Stimulated activated CD4-positive, alpha-beta T cell treated with anti-CD3 and anti-CD28 coated beads, Interleukin-1b, Interleukin-23, amount 100 ng/mL, for 1 hour (primary cell): ENCODE measurements around the gene UTP11.
"Not testable (repeated sequence)": the region's sequence is repeated elsewhere in the genome, so short reads cannot be mapped to it uniquely, and the experiment has no call there.

Experiments used
- DNase-seq, 2 donors: peaks; one replicate each; pipeline ENCODE4 v3.0.0-alpha.2; 2020; ENCODE audit warnings: low read depth in 2 of 2

The UTP11 gene

DNA sequence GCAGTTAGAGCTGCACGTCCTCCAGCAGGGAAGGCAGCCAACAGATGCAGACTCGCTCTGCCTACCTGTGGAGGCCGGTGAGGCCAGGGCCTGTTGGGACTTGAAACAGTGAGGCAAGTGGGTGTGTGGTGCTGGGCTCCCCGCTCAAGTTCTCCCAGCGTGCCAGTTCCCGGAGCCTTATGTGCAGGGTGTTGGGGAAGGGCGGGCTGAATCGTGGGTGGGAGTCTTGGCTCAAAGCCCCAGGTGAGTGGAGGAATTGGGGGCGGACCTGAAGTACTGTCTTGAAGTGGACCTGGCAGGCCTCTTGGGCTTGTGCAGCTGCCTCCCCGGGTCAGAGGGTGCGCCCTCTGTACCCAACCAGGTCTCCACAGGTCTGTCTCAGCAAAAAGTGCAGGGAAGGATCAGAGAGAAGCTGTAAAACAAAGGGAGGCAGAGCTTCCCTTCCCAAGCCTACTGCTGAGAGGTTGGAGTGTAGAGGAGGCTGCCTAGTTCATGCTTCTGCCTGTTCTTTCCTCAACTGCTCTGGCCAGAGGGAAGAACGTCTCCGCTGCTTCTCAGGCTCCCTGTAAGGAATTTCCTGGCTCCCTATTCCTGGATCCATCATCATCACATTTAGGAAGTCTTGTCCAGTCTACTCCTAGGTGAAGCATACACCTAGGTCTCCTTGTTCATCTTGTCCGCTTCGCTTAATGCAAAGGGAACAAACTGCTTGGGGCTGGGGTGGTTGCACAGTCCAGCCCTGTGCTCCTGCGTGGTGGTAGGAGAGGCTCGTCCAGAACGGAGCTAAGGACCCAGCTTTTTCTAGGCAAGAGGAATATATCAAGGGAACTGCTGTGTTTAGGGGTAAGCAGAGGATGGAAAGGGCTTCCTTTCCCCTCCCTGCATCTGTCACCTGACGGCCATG lies 14.9 kb downstream of the UTP11 start:
- no peak for DNase-seq

DNA sequence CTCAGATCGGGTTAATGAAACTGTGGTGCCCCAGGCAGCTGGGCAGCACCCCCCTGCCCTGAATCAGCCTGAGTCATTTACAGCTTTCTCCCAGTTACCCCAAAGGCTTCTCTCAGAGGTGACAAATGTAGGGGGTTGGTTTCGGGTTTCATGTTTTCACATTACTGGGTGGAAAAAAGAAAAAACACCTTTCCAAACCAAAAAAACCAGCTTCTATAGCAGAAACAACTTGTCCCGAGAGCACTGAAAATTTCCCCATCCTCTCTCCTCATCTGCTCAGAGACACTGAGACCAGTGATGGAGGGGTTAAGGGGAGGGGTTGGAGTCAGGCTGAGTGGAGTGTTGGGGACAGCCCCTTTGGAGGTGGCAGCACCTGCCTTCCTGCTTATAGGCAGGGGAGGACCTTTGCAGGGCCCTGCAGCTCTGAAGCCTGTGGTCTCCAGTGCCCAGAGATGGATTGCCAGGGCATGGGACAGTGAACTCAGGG lies 15.6 kb downstream of the UTP11 start:
- peak in 1 of 2 donors; percentile 51 for DNase-seq

- no peak for DNase-seq
Measured at GRCh38 chr1:38028671-38029070, 16.1 kb downstream of the UTP11 start.

GRCh38 chr1:38029081-38029681 lies 16.6 kb downstream of the UTP11 start:
- DNase-seq = no peak

DNA sequence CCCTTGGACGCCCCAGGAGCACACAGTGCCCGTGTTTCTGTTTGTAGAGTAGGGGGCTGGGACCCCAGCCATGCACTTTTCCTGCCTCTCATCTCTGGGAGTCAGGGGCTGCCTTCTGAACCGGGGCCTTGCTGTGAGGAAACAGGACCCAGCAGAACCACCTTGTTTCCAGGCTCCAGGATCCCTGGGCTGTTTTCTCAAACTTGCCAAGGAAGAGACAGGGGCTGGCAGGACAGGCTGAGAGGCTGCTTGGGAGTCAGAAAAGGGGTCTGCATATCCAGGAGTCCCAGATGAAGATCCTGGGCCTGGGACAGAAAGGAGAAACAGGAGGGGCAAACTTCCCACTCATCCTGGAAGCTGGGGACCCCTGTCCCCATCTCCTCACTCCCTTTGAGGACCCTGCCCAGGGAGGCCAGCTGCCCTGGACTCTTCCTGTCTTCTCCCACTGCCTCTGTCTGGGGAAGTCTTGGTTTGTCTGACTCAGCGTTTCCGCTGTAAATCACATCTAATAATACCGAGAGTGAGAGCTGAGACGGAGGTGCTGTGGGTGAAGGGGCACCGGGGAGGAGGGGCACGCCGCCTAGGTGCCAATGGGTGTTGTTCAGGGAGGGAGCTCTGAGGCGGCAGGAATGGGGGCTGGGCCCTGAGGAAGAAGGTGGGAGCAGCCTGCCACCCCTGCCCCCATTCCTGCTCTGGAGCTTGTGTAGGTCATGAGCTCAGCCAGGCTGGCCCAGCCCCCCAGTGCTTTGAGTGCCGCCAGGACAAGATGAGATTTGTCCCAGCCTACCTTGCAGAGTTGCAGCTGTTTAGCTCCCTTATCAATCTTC lies 17.4 kb downstream of the UTP11 start:
- peak in 1 of 2 donors; percentile 50 for DNase-seq

DNA sequence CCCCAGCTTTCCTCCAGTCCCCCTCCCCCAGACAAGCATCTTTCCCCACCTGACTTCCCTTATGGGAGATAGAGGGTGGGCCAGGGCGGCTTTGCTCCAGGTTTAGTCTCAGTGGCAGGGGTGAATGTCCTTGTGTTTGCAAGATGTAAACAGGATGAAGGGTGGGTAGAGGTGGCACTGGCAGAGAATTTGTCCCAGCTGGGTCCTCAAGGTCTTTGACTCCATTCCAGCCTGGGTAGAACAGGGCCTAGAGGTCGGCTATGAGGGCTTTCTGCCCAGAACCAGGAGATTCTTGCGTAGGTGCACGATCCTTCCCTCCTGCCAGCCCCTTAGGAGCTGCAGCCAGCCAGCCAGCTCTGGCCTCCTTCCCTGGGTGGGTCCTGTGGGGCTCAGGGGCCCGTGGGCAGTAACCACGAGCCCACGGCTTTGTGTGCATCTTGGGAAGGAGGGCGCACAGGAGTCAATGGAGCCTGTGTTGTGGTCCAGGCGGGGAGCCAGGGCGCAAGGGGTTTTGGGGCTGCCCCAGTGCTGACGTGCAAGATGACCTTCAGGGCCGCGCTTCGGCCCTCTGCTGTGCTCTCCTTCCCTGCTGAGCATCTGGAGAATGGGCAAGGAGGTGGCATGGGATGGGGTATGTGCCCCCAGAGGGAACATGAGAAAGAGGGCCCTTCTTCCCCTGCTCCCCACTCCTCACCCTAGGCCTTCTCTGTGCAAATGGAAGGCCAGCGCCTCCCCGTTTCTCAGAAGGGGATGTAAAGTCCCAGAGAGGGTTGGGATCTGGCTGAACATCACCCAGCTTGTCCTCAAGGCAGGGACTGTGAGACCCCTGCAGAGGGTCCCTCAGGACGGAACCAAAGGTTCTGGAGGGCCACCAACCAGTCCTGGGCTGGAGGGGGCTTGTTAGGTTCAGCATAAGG lies 18.3 kb downstream of the UTP11 start:
- no peak for DNase-seq

GRCh38 chr1:38031513-38031866 lies 19.0 kb downstream of the UTP11 start:
- DNase-seq = no peak

DNA sequence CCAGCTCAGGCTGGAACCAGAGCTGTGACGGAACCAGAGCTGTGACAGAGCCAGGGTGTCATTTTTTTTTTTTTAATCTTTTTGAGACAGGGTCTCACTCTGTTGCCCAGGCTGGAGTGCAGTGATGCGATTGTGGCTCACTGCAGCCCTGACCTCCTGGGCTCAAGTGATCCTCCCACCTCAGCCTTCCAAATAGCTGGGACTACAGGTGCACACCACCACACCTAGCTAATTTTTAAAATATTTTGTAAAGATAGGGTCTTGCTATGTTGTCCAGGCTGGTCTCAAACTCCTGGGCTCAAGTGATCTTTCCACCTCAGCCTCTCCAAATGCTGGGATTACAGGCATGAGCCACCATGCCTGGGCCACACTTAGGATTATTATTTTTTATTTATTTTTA lies 20.5 kb downstream of the UTP11 start:
- DNase-seq = not testable (repeated sequence)

DNA sequence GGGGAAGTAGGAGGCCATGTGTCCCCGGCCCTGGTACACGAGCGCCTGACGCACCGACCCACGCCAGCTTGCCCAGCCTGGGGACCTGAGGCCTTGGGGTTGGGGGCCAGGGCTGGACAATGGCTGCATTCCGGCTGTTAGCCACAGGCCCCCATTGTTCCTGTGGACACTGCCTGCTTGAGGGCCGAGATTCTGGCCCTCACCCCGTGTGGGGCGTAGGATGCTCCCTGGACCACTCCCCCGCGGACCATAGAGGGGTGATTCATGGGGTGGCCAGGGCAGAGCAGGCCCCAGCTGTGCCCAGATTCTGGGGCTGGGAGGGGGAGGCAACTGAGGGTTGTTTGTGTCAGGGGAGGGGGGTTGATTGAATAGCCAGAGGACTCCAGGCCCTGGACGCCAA lies 22.3 kb downstream of the UTP11 start:
- DNase-seq = no peak

GRCh38 chr1:38037221-38037939 lies 24.8 kb downstream of the UTP11 start:
- no peak for DNase-seq

- DNase-seq = no peak
Measured at GRCh38 chr1:38038861-38039260, 26.3 kb downstream of the UTP11 start.

DNA sequence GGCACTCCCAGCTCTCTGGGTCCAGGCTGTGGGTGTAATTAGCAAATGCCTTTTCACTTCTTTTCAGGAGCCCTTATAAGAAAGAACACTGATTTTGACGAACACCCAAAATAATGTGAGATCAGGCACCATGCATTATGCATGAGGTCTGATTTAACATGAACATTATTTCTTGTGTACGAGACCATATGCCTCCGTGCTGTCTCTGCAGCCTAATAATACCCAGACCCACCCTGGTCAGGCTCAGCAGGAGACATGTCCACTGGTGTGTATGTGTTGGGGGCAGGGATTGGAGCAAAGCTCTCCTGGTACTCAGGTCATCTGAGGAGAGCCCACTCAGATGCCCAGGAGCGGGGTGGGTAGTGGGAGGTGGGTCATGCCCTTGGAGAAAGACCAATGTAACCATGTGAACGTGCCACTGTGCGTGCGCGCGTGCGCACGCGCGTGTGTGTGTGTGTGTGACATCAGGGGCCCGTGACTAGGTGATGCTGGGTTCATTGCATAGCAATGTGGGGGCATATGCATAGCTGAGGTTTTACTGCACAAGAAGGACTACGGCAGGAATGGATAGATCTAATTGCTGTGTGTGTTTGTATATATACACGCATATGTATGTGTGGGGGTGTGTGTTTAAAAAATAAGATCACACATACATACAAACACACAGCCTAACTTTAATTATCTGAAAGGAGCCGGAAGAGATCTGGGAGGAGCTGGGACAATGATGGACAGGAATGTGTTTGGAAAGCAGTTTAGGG lies 27.0 kb downstream of the UTP11 start:
- DNase-seq = no peak

GRCh38 chr1:38041936-38042834 lies 29.7 kb downstream of the UTP11 start:
- no peak for DNase-seq

DNA sequence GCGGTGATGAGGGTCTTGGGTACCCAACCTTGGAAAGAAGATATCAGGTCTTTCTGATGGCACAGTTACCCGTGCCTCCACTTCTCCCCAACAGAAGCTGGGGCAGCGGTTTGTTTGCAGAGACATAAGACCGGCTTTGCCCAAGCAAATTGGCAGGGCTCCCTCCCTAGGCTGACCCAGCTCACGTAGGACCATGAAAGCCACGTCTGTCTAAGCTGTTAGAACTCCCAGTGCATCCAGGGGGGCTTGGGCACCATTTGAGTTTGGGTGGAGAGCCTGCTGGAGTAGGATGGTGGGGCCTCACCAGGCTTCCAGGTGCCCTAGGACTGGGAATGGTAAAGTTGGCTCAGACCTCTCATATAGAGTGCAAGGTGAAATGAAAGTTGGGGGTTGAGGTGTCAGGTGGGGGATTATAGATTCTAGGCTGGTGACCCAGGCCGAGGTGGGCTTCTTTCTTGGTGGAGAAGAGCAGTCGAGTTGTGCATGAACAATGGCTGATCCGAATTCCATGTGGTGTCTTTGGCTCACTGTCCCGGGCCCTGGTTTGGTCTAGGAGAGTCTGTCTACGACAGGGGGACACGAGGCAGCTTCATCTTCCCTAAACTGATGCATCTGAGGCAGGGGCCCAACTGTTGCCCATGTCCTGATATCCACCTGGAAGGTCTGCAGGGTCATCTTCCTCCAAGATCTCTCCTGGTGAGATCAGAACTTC lies 30.7 kb downstream of the UTP11 start:
- no peak for DNase-seq

DNA sequence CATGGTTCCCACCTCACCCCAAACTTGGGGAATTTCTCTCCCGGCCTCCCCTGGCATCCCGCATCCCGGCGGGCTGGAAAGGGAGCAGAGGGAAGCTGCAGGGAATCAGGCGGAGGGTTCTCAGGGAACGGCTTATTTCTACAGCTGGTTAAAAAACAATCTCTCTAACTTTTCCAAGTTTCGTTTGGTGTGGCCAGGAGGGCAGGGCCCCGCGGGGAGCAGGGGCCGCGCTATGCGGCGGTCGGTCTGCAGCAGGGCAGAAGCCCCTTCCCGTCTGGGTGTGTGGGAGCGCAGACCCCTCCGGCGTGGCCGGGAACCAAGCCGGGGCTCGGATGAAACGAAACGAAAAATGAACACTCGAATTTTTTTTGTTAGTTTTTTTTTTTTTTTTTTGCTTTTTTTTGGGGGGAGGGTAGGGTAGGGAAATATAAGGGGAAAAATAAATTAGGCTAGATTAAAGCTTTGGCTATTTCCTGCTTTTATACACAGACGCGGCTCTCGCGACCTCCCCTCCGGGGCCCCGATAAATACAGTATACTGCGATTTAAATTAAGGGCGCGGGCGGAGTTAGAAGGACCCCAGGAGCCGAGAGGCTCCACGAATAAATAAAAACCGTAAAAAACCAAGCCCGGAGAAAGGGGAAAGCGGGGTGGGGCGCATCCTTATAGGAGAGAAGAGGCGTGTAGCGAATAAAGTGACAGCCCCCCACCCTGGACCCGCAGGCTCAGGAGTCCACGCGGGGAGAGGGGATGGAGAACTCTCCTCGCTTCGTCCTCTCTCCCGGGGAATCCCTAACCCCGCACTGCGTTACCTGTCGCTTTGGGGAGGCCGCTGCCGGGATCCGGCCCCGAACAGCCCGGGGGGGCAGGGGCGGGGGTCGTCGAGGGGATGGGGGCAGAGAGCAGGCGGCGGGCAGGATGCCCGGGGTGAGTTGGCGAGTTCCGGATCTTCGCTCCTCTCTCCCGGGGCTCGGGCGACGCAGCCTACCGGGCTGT lies 32.0 kb downstream of the UTP11 start:
- DNase-seq = no peak

DNA sequence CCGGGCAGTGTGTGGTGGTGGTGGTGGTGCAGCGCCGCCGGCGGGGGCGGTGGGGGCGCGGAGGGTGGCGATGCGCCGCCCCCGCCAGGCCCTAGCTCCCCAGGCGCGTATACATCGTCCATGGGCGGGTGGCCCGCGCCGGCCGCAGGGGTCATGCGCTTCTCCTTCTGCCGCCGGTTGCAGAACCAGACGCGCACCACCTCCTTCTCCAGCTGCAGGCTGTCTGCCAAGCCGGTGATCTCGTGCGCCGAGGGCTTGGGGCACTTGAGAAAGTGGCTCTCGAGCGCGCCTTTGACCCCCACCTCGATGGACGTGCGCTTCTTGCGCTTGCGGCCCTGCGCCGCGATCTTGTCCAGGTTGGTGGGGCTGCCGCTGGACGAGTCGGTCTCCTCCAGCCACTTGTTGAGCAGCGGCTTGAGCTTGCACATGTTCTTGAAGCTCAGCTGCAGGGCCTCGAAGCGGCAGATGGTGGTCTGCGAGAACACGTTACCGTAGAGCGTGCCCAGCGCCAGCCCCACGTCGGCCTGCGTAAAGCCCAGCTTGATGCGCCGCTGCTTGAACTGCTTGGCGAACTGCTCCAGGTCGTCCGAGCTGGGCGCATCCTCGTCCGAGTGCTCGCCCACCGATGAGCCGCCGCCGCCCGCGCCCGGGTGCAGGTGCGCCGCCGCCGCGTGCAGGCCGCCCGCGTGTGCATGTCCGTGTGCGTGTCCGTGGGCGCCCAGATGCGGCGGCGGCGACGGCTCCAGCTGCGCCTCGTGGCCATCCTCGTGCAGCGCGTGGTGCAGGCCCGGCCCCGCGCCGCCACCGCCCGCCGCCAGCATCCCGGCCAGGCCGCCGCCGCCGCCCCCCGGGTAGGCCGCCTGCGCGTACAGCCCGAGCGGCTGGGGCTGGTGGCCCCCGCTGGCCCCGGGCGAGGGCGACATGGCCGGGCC lies 33.1 kb downstream of the UTP11 start:
- DNase-seq = no peak
